Left cardiac atrium (tissue), 4 donors: ENCODE results near the gene MED9. TPM values are rescaled to one million over a fixed set of nuclear protein-coding genes. Genes with fewer than 3 reads are reported as not detected.
A peak's percentile ranks its signal among the peaks of the same experiment; 100 is the strongest.

Experiments
- ATAC-seq, 2 donors: fragments of 200-7000 bp; cut with Tn5 transposase; one replicate each; pipeline ENCODE4 v1.9.1; 2020; ENCODE audit warnings: mild to moderate bottlenecking in 2 of 2, moderate library complexity in 2 of 2
- DNase-seq: peaks from one replicate; pipeline ENCODE4 v3.0.0-alpha.2; 2020
- intact Hi-C, 2 donors: fragments of 100-400 bp; cut with DNase I; formaldehyde crosslinking; loops; one replicate each; pipeline versions ENCODE4 v1.14.1 to v1.15.1; 2022 to 2023
- total RNA-seq, 2 donors: library from RNA; stranded (reverse); fragmentation: NEBNext Ultra II Directional; extraction: Animal tissue kit (Norgen Biotek cat#: 25700); gene quantifications; one replicate each; pipeline ENCODE4 v1.2.1, GENCODE V29; 2021
- donor health status: DM: no; HTN: yes; CAD: no.
- donor health status: DM: no; HTN: yes; CAD: no; lungs with severe emphysema.
- donor health status: DM: yes; HTN: yes; CAD: no.
- donor health status: Dilated cardiomyopathy.

The MED9 gene
- total RNA-seq, 2 donors from 2014 or later: 26.8 to 35.1 TPM

GRCh38 chr17:17540278-17540906, 63.6 kb downstream of the MED9 start:
- ATAC-seq (no peak), DNase-seq (no peak)
- intact Hi-C loops: no loop called here

- peak; percentile 17 for DNase-seq
- no peak for ATAC-seq
- intact Hi-C loops: no loop called here
These were observed 64.3 kb downstream of the MED9 start for GRCh38 chr17:17540935-17541639.

GRCh38 chr17:17541640-17542001, 64.8 kb downstream of the MED9 start:
- intact Hi-C loops: no loop called here
- DNase-seq (peak; percentile 12), ATAC-seq (no peak)

Other genes with a start within 250 kb of the MED9 start
- gene FLCN, start 239.8 kb upstream of the MED9 start, total RNA-seq: 10 to 100 TPM; 36.6 to 48.4 TPM
- gene COPS3, start 195.8 kb upstream of the MED9 start, total RNA-seq: 10 to 100 TPM; 55.6 to 60.3 TPM
- gene NT5M, start 173.6 kb upstream of the MED9 start, total RNA-seq: 1 to 10 TPM; 5.4 to 8.2 TPM
- 10 to 100 TPM; 35.3 to 55.1 TPM for gene RASD1, start 19.4 kb downstream of the MED9 start, total RNA-seq
- gene PEMT, start 114.7 kb downstream of the MED9 start, total RNA-seq: 10 to 100 TPM; 28.1 to 36.5 TPM
- 10 to 100 TPM; 22.4 to 32.3 TPM for gene RAI1, start 204.5 kb downstream of the MED9 start, total RNA-seq